GM21381 (cell line): ENCODE results near the gene TBC1D30.
A peak's percentile ranks its signal among the peaks of the same experiment; 100 is the strongest.
"Not testable (repeated sequence)": the region's sequence is repeated elsewhere in the genome, so short reads cannot be mapped to it uniquely, and the experiment has no call there.

Source experiments
- ATAC-seq: cut with Tn5 transposase; IDR thresholded peaks from one replicate; pipeline ENCODE4 v1.9.1; 2021; ENCODE audit warnings: mild to moderate bottlenecking, moderate library complexity; ENCODE audit not compliant: unreplicated experiment

The TBC1D30 gene

GRCh38 chr12:64824500-64825142 is at the start of gene TBC1D30:
Gene TBC1D30 (plus strand): TSS chr12:64824647. CDS start chr12:64824880, 233 bp downstream.
- no peak for ATAC-seq

- not testable (repeated sequence) for ATAC-seq
Observed at GRCh38 chr12:64775147-64775736, 49.2 kb upstream of the TBC1D30 start.

- ATAC-seq, result no peak
Observed at GRCh38 chr12:64779354-64779974, 45.0 kb upstream of the TBC1D30 start.

GRCh38 chr12:64780132-64780530 is 44.3 kb upstream of the TBC1D30 start:
- no peak for ATAC-seq

GRCh38 chr12:64780531-64781279 is 43.7 kb upstream of the TBC1D30 start:
- peak; percentile 42 for ATAC-seq

- no peak for ATAC-seq
Observed at GRCh38 chr12:64781280-64782190, 42.9 kb upstream of the TBC1D30 start.

- ATAC-seq, result no peak
Observed at GRCh38 chr12:64782191-64782876, 42.1 kb upstream of the TBC1D30 start.

- no peak for ATAC-seq
Observed at GRCh38 chr12:64785838-64786237, 38.6 kb upstream of the TBC1D30 start.

GRCh38 chr12:64790166-64790565 is 34.3 kb upstream of the TBC1D30 start:
- no peak for ATAC-seq

GRCh38 chr12:64791036-64791435 is 33.4 kb upstream of the TBC1D30 start:
- no peak for ATAC-seq

GRCh38 chr12:64792128-64792527 is 32.3 kb upstream of the TBC1D30 start:
- ATAC-seq, result no peak

- no peak for ATAC-seq
Observed at GRCh38 chr12:64793610-64794009, 30.8 kb upstream of the TBC1D30 start.

- ATAC-seq, result no peak
Observed at GRCh38 chr12:64794305-64794704, 30.1 kb upstream of the TBC1D30 start.

- peak; percentile 79 for ATAC-seq
Observed at GRCh38 chr12:64796205-64796845, 28.1 kb upstream of the TBC1D30 start.

GRCh38 chr12:64797156-64797555 is 27.3 kb upstream of the TBC1D30 start:
- no peak for ATAC-seq

- no peak for ATAC-seq
Observed at GRCh38 chr12:64798165-64798564, 26.3 kb upstream of the TBC1D30 start.

GRCh38 chr12:64800640-64801039 is 23.8 kb upstream of the TBC1D30 start:
- ATAC-seq, result no peak

- no peak for ATAC-seq
Observed at GRCh38 chr12:64801381-64801780, 23.1 kb upstream of the TBC1D30 start.

GRCh38 chr12:64802180-64802775 is 22.2 kb upstream of the TBC1D30 start:
- ATAC-seq, result peak; percentile 67
